Measurements from ENCODE around the gene NUAK1. TPM values are rescaled to one million over a fixed set of nuclear protein-coding genes. Genes with fewer than 3 reads are reported as not detected.

The NUAK1 gene
- total RNA-seq, 1 experiment from 2014 or later = 10.1 TPM

DNA sequence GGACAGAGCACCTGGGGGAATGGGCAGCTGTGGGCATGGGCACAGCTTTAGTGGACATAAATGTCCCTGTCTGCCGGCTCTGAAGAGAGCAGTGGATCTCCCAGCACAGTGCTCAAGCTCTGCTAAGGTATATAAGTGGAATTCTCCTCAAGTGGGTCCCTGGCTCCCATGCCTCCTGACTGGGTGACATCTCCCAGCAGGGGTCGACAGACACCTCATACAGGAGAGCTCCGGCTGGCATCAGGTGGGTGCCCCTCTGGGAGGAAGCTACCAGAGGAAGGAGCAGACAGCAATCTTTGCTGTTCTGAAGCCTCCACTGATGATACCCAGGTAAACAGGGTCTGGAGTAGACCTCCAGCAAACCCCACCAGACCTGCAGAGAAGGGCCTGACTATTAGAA, 25.0 kb upstream of the NUAK1 start:
- Histone ChIP-seq H3K14ac (ENCODE audit: insufficient read depth, low read length) (no peak overlapping the region), H3K56ac (ENCODE audit: insufficient read length, low read depth, low read length) (no peak overlapping the region), H3K27ac (ENCODE audit: insufficient read length, low read depth, low read length) (no peak overlapping the region)

More for the DNA sequence above, 25.0 kb upstream of the NUAK1 start:
- Histone ChIP-seq H3K4me1 (ENCODE audit: insufficient read depth, low read length) (no peaks in the 10 kb centered on the region), H3K79me2 (ENCODE audit: insufficient read depth, low read length) (no peaks in the 10 kb centered on the region), H2BK120ac (ENCODE audit: low read depth, low read length, poor library complexity, severe bottlenecking) (no peak overlapping the region), H4K20me1 (ENCODE audit: control insufficient read depth, insufficient read depth, insufficient read length) (no peaks in the 10 kb centered on the region), H4K8ac (replicated peaks; ENCODE audit: insufficient read length, low read depth, low read length) (no peak overlapping the region), H4K5ac (ENCODE audit: insufficient read length, low read depth, low read length) (no peak overlapping the region), H2AK5ac (ENCODE audit: insufficient read length, low read length) (no peak overlapping the region), H3T11ph (ENCODE audit: low read length) (no peak overlapping the region), H3K4ac (ENCODE audit: low read depth, low read length) (no peak overlapping the region), H2BK15ac (ENCODE audit: low read depth, low read length) (no peak overlapping the region), H2BK5ac (ENCODE audit: insufficient read length, low read length) (no peak overlapping the region), H2BK12ac (ENCODE audit: insufficient read length, low read depth, low read length) (no peak overlapping the region), H3K9me3 (ENCODE audit: control insufficient read depth, low read depth, low read length) (no peaks in the 10 kb centered on the region), H3K27me3 (ENCODE audit: insufficient read depth, low read length) (no peaks in the 10 kb centered on the region), H3K79me1 (ENCODE audit: insufficient read depth, low read depth, low read length, poor library complexity, severe bottlenecking) (no peaks in the 10 kb centered on the region), H2AFZ (ENCODE audit: low read length) (no peak overlapping the region), H3K4me2 (ENCODE audit: insufficient read depth, insufficient read length, low read length) (no peak overlapping the region), H3K9ac (ENCODE audit: extremely low read depth, insufficient read length, low read length) (no peak overlapping the region), H2BK20ac (ENCODE audit: low read depth, low read length, poor library complexity, severe bottlenecking) (no peak overlapping the region), H3K23me2 (ENCODE audit: insufficient read length, low read depth, low read length, poor library complexity, severe bottlenecking) (no peaks in the 10 kb centered on the region), H4K91ac (ENCODE audit: insufficient read length, low read depth, low read length) (no peak overlapping the region), H3K23ac (ENCODE audit: insufficient read length, low read depth, low read length) (no peak overlapping the region), H3K18ac (ENCODE audit: insufficient read length, low read depth, low read length) (no peak overlapping the region)
- peaks cover 6% of the 10 kb centered on the region for H3K27me3 Mint-ChIP-seq (ENCODE audit: low read depth)
- H3K4me3 Mint-ChIP-seq = no peak overlapping the region
- TF ChIP-seq, protein P1, sequence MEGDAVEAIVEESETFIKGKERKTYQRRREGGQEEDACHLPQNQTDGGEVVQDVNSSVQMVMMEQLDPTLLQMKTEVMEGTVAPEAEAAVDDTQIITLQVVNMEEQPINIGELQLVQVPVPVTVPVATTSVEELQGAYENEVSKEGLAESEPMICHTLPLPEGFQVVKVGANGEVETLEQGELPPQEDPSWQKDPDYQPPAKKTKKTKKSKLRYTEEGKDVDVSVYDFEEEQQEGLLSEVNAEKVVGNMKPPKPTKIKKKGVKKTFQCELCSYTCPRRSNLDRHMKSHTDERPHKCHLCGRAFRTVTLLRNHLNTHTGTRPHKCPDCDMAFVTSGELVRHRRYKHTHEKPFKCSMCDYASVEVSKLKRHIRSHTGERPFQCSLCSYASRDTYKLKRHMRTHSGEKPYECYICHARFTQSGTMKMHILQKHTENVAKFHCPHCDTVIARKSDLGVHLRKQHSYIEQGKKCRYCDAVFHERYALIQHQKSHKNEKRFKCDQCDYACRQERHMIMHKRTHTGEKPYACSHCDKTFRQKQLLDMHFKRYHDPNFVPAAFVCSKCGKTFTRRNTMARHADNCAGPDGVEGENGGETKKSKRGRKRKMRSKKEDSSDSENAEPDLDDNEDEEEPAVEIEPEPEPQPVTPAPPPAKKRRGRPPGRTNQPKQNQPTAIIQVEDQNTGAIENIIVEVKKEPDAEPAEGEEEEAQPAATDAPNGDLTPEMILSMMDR (conservative IDR thresholded peaks at IDR 0.05) = no peak
- H3K9me3 Mint-ChIP-seq = peaks cover 5 to 7% of the 10 kb centered on the region in 2 experiments
- WGBS (ENCODE audit: extremely low coverage, insufficient read length, low lambda C conversion rate) = no CpG with 5 or more reads among the region's 3 CpGs
- no peaks in the 10 kb centered on the region for H3K4me1 Mint-ChIP-seq
- H3K36me3 Mint-ChIP-seq (ENCODE audit: insufficient read depth in 1 of 3, low read depth in 3 of 3) = peaks cover 0 to 2% (median 0%) of the 10 kb centered on the region in 3 experiments; a peak in 2 of 7 replicates
- no peak overlapping the region for H3K27ac Mint-ChIP-seq
- DNase-seq = no peak

Data from H9 (cell line).